HCT116 (cell line): ENCODE results near the gene KDM2B. TPM values are rescaled to one million over a fixed set of nuclear protein-coding genes. Genes with fewer than 3 reads are reported as not detected.

ENCODE experiments used
- ATAC-seq: fragments of 200-7000 bp; cut with Tn5 transposase; 2 replicates; pipeline ENCODE4 v1.9.1; 2020; ENCODE audit warnings: mild to moderate bottlenecking, moderate library complexity
- BruUV-seq: library from RNA; stranded (reverse); fragments of 400-500 nt; replicated peaks from 2 replicates; lab custom pipeline; 2021; lab: Mats Ljungman, UMichigan
- CTCF ChIA-PET: fragments of 300-600 bp; sonication (Branson Sonifier 250); formaldehyde crosslinking; loops from one replicate; lab custom pipeline; 2021; ENCODE audit warnings: antibody characterized with exemption; lab: Charles Lee
- POLR2A ChIA-PET: fragments of 300-600, 350-600 bp; sonication (Branson Sonifier 250); formaldehyde crosslinking; loops from one replicate; lab custom pipeline; 2021; ENCODE audit warnings: antibody characterized with exemption; lab: Charles Lee
- RAD21 ChIA-PET, 2 experiments: fragments of 300-600 bp; sonication (Branson Sonifier 250); formaldehyde crosslinking; loops; one replicate each; lab custom pipeline; 2023; ENCODE audit warnings: low total read pairs in 2 of 2; ENCODE audit not compliant: uncharacterized antibody in 2 of 2, unreplicated experiment in 2 of 2, low non-redundant PET in 1 of 2; lab: Charles Lee
- DNase-seq: peaks from one replicate; pipeline ENCODE4 v3.0.0-alpha.2; 2010; ENCODE audit warnings: low read depth, low spot score
- H2AFZ ChIP-seq: fragments of 200-600 bp; shearing (Covaris generic), sonication (generic); 2 replicates; pipeline ENCODE4 v1.6.1; 2017; ENCODE audit warnings: low read depth, mixed run types, mixed read lengths, antibody characterized with exemption, low read length; ENCODE audit not compliant: poor library complexity, severe bottlenecking
- H3K27ac ChIP-seq: 2 replicates; pipeline ENCODE4 v1.5.1; 2012; ENCODE audit warnings: low read depth, low read length
- H3K27me3 ChIP-seq: fragments of 200-600 bp; sonication (generic); 2 replicates; pipeline ENCODE4 v1.6.1; 2016; ENCODE audit warnings: mixed run types, low read length, mixed read lengths; ENCODE audit not compliant: insufficient read depth
- H3K36me3 ChIP-seq, 2 experiments: fragments of 200-500 bp in 1 of 2; fragments of 200-600 bp in 1 of 2; sonication (Bioruptor generic) in 1 of 2; sonication (generic) in 1 of 2; 2 replicates each; pipeline versions ENCODE4 v1.5.1 to v1.6.1; 2014 to 2016; ENCODE audit warnings: low read length in 2 of 2, inconsistent platforms in 1 of 2, mixed read lengths in 1 of 2, mixed run types in 1 of 2; ENCODE audit not compliant: insufficient read depth in 2 of 2, control insufficient read depth in 1 of 2
- H3K4me1 ChIP-seq, 2 experiments: fragments of 200-600 bp in 1 of 2; sonication (generic) in 1 of 2; 2 replicates each; pipeline versions ENCODE4 v1.5.1 to v1.6.1; 2012 to 2017; ENCODE audit warnings: low read length in 2 of 2, inconsistent platforms in 1 of 2, mild to moderate bottlenecking in 1 of 2, mixed read lengths in 1 of 2, mixed run types in 1 of 2, moderate library complexity in 1 of 2; ENCODE audit not compliant: insufficient read depth in 2 of 2, control insufficient read depth in 1 of 2
- H3K4me2 ChIP-seq: fragments of 200-600 bp; sonication (generic); 2 replicates; pipeline ENCODE4 v1.6.1; 2017; ENCODE audit warnings: mixed run types, low read length, mixed read lengths
- H3K4me3 ChIP-seq, 2 experiments: fragments of 200-600 bp in 1 of 2; sonication (generic) in 1 of 2; replicated peaks in 1 of 2; 2 replicates each; pipeline ENCODE4 v1.5.1; 2011 to 2016; ENCODE audit warnings: low read length in 2 of 2, control low read depth in 1 of 2, low read depth in 1 of 2, mild to moderate bottlenecking in 1 of 2, mixed read lengths in 1 of 2, mixed run types in 1 of 2
- H3K79me2 ChIP-seq: fragments of 200-600 bp; sonication (generic); 2 replicates; pipeline ENCODE4 v1.6.1; 2017; ENCODE audit warnings: mild to moderate bottlenecking, mixed run types, low read length, moderate library complexity, mixed read lengths; ENCODE audit not compliant: insufficient read depth
- H3K9ac ChIP-seq: fragments of 200-600 bp; sonication (generic); 2 replicates; pipeline ENCODE4 v1.6.1; 2016; ENCODE audit warnings: low read length, mixed read lengths
- H3K9me2 ChIP-seq: fragments of 200-600 bp; sonication (generic), shearing (Covaris generic); 2 replicates; pipeline ENCODE4 v1.6.1; 2017; ENCODE audit warnings: mixed run types, mild to moderate bottlenecking, moderate library complexity; ENCODE audit not compliant: insufficient read depth
- H3K9me3 ChIP-seq, 2 experiments: fragments of 200-500 bp in 1 of 2; fragments of 200-600 bp in 1 of 2; sonication (Bioruptor generic) in 1 of 2; sonication (generic) in 1 of 2; 2 replicates each; pipeline ENCODE4 v1.6.1; 2014 to 2017; ENCODE audit warnings: low read length in 2 of 2, mixed read lengths in 2 of 2, inconsistent platforms in 1 of 2, low read depth in 1 of 2, mild to moderate bottlenecking in 1 of 2, mixed run types in 1 of 2, moderate library complexity in 1 of 2; ENCODE audit not compliant: control insufficient read depth in 1 of 2, insufficient read depth in 1 of 2
- H4K20me1 ChIP-seq: fragments of 200-600 bp; sonication (generic), shearing (Covaris generic); 2 replicates; pipeline ENCODE4 v1.6.1; 2017; ENCODE audit warnings: mixed run types, mild to moderate bottlenecking, moderate library complexity; ENCODE audit not compliant: insufficient read depth
- CBX3 ChIP-seq: IDR thresholded peaks from 2 replicates; pipeline ENCODE4 v1.6.1; 2012; ENCODE audit warnings: low read depth
- ELF1 ChIP-seq: IDR thresholded peaks from 2 replicates; pipeline ENCODE4 v1.6.1; 2012; ENCODE audit warnings: low read depth, borderline replicate concordance
- EZH2 ChIP-seq: fragments of 200-600 bp; sonication (generic); IDR thresholded peaks from 2 replicates; pipeline ENCODE4 v1.6.1; 2017; ENCODE audit warnings: antibody characterized with exemption, mixed run types
- JUND ChIP-seq: IDR thresholded peaks from 2 replicates; pipeline ENCODE4 v1.6.1; 2012
- MAX ChIP-seq: IDR thresholded peaks from 2 replicates; pipeline ENCODE4 v1.6.1; 2012
- SIN3A ChIP-seq: IDR thresholded peaks from 2 replicates; pipeline ENCODE4 v1.6.1; 2012; ENCODE audit warnings: low read depth
- intact Hi-C: fragments of 100-400 bp; cut with micrococcal nuclease; formaldehyde crosslinking; loops from 2 replicates; pipeline ENCODE4 v1.10.0; 2022
- total RNA-seq: library from RNA; stranded (reverse); gene quantifications from one replicate; pipeline ENCODE4 v1.2.1, GENCODE V29; 2021; ENCODE audit not compliant: unreplicated experiment
- TF ChIP-seq, protein P1 (sequence below): IDR thresholded peaks from 2 replicates; pipeline ENCODE4 v1.6.1; 2012; ENCODE audit warnings: low read depth

The KDM2B gene
- total RNA-seq, 1 experiment from 2014 or later = 36.7 TPM

DNA sequence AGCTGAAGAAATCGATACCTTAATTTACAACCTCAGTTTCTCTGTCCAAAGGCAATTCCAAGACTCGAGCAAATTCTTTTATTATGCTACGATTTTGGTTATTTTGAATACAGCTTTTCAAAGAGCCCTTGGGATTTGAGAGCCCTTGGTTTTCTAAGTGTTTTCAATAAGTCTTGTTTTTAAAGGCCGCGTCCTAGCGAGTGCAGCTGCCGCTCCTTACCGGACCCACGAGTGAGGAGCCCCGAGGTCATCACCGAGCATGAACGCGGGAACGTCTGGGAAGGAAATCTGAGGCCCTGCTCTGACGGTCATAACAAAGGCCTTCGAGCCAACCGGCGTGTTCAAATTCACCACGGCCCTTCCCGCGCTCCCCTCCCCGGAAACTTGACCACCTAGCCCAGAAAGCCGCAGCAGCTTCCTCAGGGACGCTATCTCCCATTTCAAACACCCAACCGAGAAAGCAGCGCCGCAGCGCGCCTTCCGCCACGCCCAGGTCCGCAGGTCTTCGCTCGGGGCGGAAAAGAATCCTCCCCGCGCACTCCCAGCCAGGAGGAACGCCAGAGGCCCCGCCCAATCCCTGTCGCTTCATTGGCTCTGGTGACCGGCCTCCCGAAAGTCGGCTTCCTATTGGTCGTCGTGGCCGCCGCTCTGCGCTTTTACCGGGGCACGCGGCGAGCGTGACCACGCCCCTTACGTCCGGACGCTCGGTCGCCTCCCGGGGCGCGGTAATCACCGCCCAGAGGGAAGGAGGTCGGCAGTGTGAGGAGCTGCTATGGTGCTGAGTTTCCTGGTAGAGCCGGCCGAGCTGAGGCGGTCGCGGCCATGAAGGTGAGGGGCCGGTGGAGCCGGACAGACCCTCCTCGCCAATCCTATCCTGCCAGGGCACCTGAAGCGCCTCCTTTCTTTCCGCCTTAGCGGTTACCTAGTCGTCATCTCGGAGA lies 181.2 kb downstream of the KDM2B start, which contains the start of gene RNF34 (continued):
- TF ChIP-seq, protein P1, sequence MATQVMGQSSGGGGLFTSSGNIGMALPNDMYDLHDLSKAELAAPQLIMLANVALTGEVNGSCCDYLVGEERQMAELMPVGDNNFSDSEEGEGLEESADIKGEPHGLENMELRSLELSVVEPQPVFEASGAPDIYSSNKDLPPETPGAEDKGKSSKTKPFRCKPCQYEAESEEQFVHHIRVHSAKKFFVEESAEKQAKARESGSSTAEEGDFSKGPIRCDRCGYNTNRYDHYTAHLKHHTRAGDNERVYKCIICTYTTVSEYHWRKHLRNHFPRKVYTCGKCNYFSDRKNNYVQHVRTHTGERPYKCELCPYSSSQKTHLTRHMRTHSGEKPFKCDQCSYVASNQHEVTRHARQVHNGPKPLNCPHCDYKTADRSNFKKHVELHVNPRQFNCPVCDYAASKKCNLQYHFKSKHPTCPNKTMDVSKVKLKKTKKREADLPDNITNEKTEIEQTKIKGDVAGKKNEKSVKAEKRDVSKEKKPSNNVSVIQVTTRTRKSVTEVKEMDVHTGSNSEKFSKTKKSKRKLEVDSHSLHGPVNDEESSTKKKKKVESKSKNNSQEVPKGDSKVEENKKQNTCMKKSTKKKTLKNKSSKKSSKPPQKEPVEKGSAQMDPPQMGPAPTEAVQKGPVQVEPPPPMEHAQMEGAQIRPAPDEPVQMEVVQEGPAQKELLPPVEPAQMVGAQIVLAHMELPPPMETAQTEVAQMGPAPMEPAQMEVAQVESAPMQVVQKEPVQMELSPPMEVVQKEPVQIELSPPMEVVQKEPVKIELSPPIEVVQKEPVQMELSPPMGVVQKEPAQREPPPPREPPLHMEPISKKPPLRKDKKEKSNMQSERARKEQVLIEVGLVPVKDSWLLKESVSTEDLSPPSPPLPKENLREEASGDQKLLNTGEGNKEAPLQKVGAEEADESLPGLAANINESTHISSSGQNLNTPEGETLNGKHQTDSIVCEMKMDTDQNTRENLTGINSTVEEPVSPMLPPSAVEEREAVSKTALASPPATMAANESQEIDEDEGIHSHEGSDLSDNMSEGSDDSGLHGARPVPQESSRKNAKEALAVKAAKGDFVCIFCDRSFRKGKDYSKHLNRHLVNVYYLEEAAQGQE = no peak
- TF ChIP-seq JUND (no peak), CBX3 (no peak)

GRCh38 chr12:121398355-121398754 lies 182.5 kb downstream of the KDM2B start:
- ChIA-PET RAD21 (no interaction called here), CTCF (no interaction called here), POLR2A (no interaction called here)
- no peak for TF ChIP-seq MAX
- TF ChIP-seq CBX3 = no peak
- no peak for TF ChIP-seq ELF1
- TF ChIP-seq SIN3A = no peak
- TF ChIP-seq EZH2 = no peak
- Histone ChIP-seq H3K4me3 (peak overlapping the region; percentile 77 to 88; a peak in 3 of 4 replicates), H3K4me1 (peaks cover 10 to 20% of the 10 kb centered on the region in 2 experiments), H3K4me2 (peak overlapping the region; percentile 88), H3K9ac (peak overlapping the region; percentile 87; the same call in 1 of the 2 replicates), H3K9me2 (no peaks in the 10 kb centered on the region), H3K27me3 (no peaks in the 10 kb centered on the region), H2AFZ (no peak overlapping the region), H3K9me3 (no peaks in the 10 kb centered on the region), H4K20me1 (no peaks in the 10 kb centered on the region), H3K36me3 (0 out of 4 replicates have a peak, but pooled peaks cover 0 to under 1% of the 10 kb centered on the region in 2 experiments), H3K27ac (no peak overlapping the region), H3K79me2 (peaks cover 36% of the 10 kb centered on the region)
- DNase-seq (no peak), ATAC-seq (no peak)
- intact Hi-C loops = no loop called here
- BruUV-seq = no TSS peak
